ENCODE results near the gene APLF.
"Not testable (repeated sequence)": the region's sequence is repeated elsewhere in the genome, so short reads cannot be mapped to it uniquely, and the experiment has no call there.

APLF gene

DNA sequence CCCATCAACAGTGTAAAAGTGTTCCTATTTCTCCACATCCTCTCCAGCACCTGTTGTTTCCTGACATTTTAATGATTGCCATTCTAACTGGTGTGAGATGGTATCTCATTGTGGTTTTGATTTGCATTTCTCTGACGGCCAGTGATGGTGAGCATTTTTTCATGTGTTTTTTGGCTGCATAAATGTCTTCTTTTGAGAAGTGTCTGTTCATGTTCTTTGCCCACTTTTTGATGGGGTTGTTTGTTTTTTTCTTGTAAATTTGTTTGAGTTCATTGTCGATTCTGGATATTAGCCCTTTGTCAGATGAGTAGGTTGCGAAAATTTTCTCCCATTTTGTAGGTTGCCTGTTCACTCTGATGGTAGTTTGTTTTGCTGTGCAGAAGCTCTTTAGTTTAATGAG is 21.0 kb upstream of the APLF start:
- H3K9me3 ChIP-seq (ENCODE audit: control insufficient read depth, insufficient read depth, low read length); H3K27ac ChIP-seq (ENCODE audit: low read length); H3K4me3 ChIP-seq (ENCODE audit: low read length); H3K36me3 ChIP-seq (ENCODE audit: control insufficient read depth, insufficient read depth, low read length); H3K27me3 ChIP-seq (ENCODE audit: control insufficient read depth, insufficient read depth, low read length); H3K4me1 ChIP-seq (ENCODE audit: control insufficient read depth, insufficient read depth, low read length); DNase-seq (ENCODE audit: low read depth, low spot score): not testable (repeated sequence)
- WGBS (ENCODE audit: insufficient coverage, insufficient read length) = no CpG with 5 or more reads among the region's 3 CpGs

- no peak overlapping the region for H3K27ac ChIP-seq (ENCODE audit: low read length)
- no peaks in the 10 kb centered on the region for H3K4me1 ChIP-seq (ENCODE audit: control insufficient read depth, insufficient read depth, low read length)
- no peak for DNase-seq (ENCODE audit: low read depth, low spot score)
- H3K9me3 ChIP-seq (ENCODE audit: control insufficient read depth, insufficient read depth, low read length) = no peaks in the 10 kb centered on the region
- no peaks in the 10 kb centered on the region for H3K27me3 ChIP-seq (ENCODE audit: control insufficient read depth, insufficient read depth, low read length)
- H3K36me3 ChIP-seq (ENCODE audit: control insufficient read depth, insufficient read depth, low read length) = no peaks in the 10 kb centered on the region; the same call in 1 of the 2 replicates
- no CpG with 5 or more reads among the region's 16 CpGs for WGBS (ENCODE audit: insufficient coverage, insufficient read length)
- H3K4me3 ChIP-seq (ENCODE audit: low read length) = no peak overlapping the region
These were observed 20.3 kb upstream of the APLF start for GRCh38 chr2:68447118-68447517.

DNA sequence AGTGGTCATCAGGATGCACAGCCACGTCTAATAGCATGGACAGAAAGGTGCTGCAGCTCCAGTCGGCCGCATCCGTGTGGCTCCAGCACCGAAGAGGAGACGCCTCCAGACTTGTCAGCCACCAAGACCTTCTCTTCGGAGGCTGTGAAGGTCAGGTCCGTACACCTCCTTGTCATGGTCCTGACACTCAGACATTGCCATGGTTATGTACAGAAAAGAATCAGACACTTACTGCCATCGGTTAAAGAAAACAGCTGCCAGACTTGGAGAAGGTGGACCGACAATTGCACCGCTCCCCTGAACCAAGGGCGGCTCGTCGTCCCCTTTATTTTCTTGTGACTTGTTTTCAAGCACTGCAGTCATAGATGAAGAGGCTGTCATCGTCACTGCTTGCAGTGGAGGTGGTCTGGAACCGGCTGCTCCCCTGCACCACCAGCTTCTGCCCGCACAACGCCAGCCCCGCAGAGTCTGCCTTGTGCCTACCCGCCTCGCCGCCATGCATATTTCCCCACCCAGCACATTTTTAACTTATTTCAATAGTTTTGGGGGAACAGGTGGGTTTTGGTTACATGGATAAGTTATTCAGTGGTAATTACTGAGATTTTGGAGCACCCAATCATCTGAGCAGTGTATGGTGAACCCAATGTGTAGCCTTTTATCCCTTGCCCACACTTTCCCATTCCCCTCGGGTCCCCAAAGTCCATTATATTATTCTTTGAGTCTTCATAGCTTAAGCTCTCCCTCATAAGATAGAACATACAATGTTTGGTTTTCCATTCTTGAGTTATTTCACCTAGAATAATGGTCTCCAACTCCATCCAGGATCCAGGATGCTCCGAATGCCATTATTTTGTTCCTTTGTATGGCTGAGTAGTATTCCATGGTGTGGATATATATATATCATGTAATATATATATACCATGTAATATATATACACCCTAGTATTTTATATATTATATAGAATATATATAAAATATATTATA is 18.4 kb upstream of the APLF start:
- Histone ChIP-seq H3K4me3 (ENCODE audit: low read length) (no peak overlapping the region), H3K4me1 (ENCODE audit: control insufficient read depth, insufficient read depth, low read length) (no peaks in the 10 kb centered on the region), H3K9me3 (ENCODE audit: control insufficient read depth, insufficient read depth, low read length) (no peaks in the 10 kb centered on the region), H3K36me3 (ENCODE audit: control insufficient read depth, insufficient read depth, low read length) (no peaks in the 10 kb centered on the region; the same call in 1 of the 2 replicates), H3K27me3 (ENCODE audit: control insufficient read depth, insufficient read depth, low read length) (no peaks in the 10 kb centered on the region), H3K27ac (ENCODE audit: low read length) (no peak overlapping the region)
- DNase-seq (ENCODE audit: low read depth, low spot score) = no peak
- no CpG with 5 or more reads among the region's 24 CpGs for WGBS (ENCODE audit: insufficient coverage, insufficient read length)

- H3K4me3 ChIP-seq (ENCODE audit: low read length) = no peak overlapping the region
- no peaks in the 10 kb centered on the region for H3K9me3 ChIP-seq (ENCODE audit: control insufficient read depth, insufficient read depth, low read length)
- H3K27ac ChIP-seq (ENCODE audit: low read length) = no peak overlapping the region
- no peak for DNase-seq (ENCODE audit: low read depth, low spot score)
- no peaks in the 10 kb centered on the region; the same call in 1 of the 2 replicates for H3K36me3 ChIP-seq (ENCODE audit: control insufficient read depth, insufficient read depth, low read length)
- no peaks in the 10 kb centered on the region for H3K27me3 ChIP-seq (ENCODE audit: control insufficient read depth, insufficient read depth, low read length)
- H3K4me1 ChIP-seq (ENCODE audit: control insufficient read depth, insufficient read depth, low read length) = no peaks in the 10 kb centered on the region
- no CpG with 5 or more reads among the region's 5 CpGs for WGBS (ENCODE audit: insufficient coverage, insufficient read length)
These were observed 15.1 kb upstream of the APLF start for GRCh38 chr2:68452158-68452900.

DNA sequence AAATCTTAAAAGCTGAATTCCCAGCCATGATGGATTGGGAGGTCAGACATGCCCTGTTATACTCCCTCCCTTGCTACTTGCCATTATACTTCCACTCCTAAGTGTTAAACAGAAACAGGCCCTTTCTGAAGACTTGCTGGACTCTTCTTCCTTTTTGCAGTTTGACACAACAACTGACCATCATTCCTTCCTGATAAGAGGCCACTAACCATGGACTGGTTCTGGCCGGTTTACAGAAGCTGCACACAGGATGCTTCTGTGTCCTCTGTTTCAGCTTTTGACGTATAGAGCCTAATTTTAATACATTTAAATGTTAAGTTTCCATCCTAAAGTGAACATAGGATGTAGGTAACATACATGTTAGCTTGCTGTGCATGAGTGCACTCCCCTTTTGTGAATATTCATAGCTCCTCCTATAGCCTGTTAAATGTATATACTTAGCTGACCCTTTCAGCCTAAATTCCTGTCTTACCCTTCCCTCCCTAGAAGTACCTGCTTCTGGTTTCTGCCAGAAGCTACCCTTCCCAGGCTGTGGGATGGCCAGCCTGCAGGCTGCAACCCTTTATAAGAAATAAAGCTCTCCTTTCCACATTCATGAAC is 13.5 kb upstream of the APLF start:
- no peaks in the 10 kb centered on the region for H3K4me1 ChIP-seq (ENCODE audit: control insufficient read depth, insufficient read depth, low read length)
- H3K4me3 ChIP-seq (ENCODE audit: low read length) = no peak overlapping the region
- no CpG with 5 or more reads among the region's 2 CpGs for WGBS (ENCODE audit: insufficient coverage, insufficient read length)
- no peaks in the 10 kb centered on the region for H3K9me3 ChIP-seq (ENCODE audit: control insufficient read depth, insufficient read depth, low read length)
- no peak for DNase-seq (ENCODE audit: low read depth, low spot score)
- no peaks in the 10 kb centered on the region for H3K27me3 ChIP-seq (ENCODE audit: control insufficient read depth, insufficient read depth, low read length)
- no peak overlapping the region for H3K27ac ChIP-seq (ENCODE audit: low read length)
- no peaks in the 10 kb centered on the region for H3K36me3 ChIP-seq (ENCODE audit: control insufficient read depth, insufficient read depth, low read length)

- Histone ChIP-seq H3K27ac (ENCODE audit: low read length) (no peak overlapping the region), H3K4me1 (ENCODE audit: control insufficient read depth, insufficient read depth, low read length) (no peaks in the 10 kb centered on the region), H3K9me3 (ENCODE audit: control insufficient read depth, insufficient read depth, low read length) (no peaks in the 10 kb centered on the region), H3K27me3 (ENCODE audit: control insufficient read depth, insufficient read depth, low read length) (no peaks in the 10 kb centered on the region), H3K4me3 (ENCODE audit: low read length) (no peak overlapping the region), H3K36me3 (ENCODE audit: control insufficient read depth, insufficient read depth, low read length) (no peaks in the 10 kb centered on the region)
- DNase-seq (ENCODE audit: low read depth, low spot score) = no peak
- whole genome bisulfite sequencing (ENCODE audit: insufficient coverage, insufficient read length) = no CpG with 5 or more reads among the region's 3 CpGs
These were observed 12.7 kb upstream of the APLF start for GRCh38 chr2:68454719-68455118.

DNA sequence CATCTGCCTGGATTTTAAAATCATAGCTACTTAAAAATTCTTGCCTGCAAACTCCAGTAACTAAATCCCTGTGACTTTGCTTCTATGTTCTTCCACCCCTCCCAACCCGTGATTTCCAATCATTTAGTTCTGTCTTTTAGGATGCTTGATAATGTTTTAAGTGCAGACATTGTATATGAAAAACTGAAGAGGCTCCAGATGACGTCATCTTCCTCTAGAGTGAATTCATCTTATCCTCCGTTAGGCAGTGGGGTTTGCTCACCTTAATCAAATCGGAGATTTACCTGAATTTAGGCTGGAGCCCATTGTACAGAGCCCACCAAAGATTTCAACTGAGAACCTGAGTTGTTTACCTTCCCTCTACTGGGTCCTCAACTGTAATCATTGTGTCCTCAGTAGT is 11.2 kb upstream of the APLF start:
- no peaks in the 10 kb centered on the region for H3K36me3 ChIP-seq (ENCODE audit: control insufficient read depth, insufficient read depth, low read length)
- H3K27me3 ChIP-seq (ENCODE audit: control insufficient read depth, insufficient read depth, low read length) = no peaks in the 10 kb centered on the region
- no peak overlapping the region for H3K4me3 ChIP-seq (ENCODE audit: low read length)
- no peak overlapping the region for H3K27ac ChIP-seq (ENCODE audit: low read length)
- DNase-seq (ENCODE audit: low read depth, low spot score) = no peak
- WGBS (ENCODE audit: insufficient coverage, insufficient read length) = no CpG with 5 or more reads among the region's 4 CpGs
- H3K9me3 ChIP-seq (ENCODE audit: control insufficient read depth, insufficient read depth, low read length) = no peaks in the 10 kb centered on the region
- H3K4me1 ChIP-seq (ENCODE audit: control insufficient read depth, insufficient read depth, low read length) = no peaks in the 10 kb centered on the region

- Histone ChIP-seq H3K36me3 (ENCODE audit: control insufficient read depth, insufficient read depth, low read length) (no peaks in the 10 kb centered on the region), H3K9me3 (ENCODE audit: control insufficient read depth, insufficient read depth, low read length) (no peaks in the 10 kb centered on the region), H3K4me1 (ENCODE audit: control insufficient read depth, insufficient read depth, low read length) (no peaks in the 10 kb centered on the region), H3K27me3 (ENCODE audit: control insufficient read depth, insufficient read depth, low read length) (no peaks in the 10 kb centered on the region), H3K4me3 (ENCODE audit: low read length) (no peak overlapping the region), H3K27ac (ENCODE audit: low read length) (no peak overlapping the region)
- no peak for DNase-seq (ENCODE audit: low read depth, low spot score)
- no CpG with 5 or more reads among the region's 1 CpG for WGBS (ENCODE audit: insufficient coverage, insufficient read length)
These were observed 8.4 kb upstream of the APLF start for GRCh38 chr2:68458981-68459380.

DNA sequence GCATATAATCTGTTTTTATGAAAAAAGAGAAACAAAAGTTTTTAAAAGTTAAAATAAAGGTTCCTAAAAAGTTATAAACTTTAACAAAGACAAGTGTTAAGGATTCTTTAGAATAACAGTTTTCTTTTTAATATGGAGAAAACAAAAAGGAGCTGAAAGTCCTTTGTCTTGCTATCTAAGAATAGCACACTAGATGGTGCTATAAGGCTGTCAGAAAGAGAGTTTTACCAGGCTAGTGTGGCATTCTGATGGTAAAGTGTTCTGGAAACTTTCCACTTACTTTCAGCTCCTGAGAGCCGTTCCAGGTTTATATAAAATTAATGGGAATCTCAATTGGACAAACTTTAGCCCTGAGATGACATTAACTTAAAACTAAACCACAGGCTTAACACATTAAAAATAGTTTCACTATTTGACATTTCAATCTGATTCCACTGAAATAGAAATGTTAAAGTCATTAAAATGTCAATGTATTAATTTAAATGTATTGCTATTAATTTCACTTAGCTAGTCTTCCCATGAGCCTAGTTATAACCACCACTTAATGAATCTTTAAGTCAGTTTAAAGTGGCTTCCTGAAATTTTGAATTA is 4.0 kb upstream of the APLF start:
- no peaks in the 10 kb centered on the region for H3K4me1 ChIP-seq (ENCODE audit: control insufficient read depth, insufficient read depth, low read length)
- no CpG with 5 or more reads among the region's 1 CpG for WGBS (ENCODE audit: insufficient coverage, insufficient read length)
- no peak for DNase-seq (ENCODE audit: low read depth, low spot score)

GRCh38 chr2:68464651-68465050 is 2.7 kb upstream of the APLF start:
- no CpG with 5 or more reads among the region's 5 CpGs for WGBS (ENCODE audit: insufficient coverage, insufficient read length)
- Histone ChIP-seq H3K4me3 (ENCODE audit: low read length) (no peak overlapping the region), H3K36me3 (ENCODE audit: control insufficient read depth, insufficient read depth, low read length) (no peaks in the 10 kb centered on the region), H3K9me3 (ENCODE audit: control insufficient read depth, insufficient read depth, low read length) (no peaks in the 10 kb centered on the region), H3K27ac (ENCODE audit: low read length) (no peak overlapping the region), H3K4me1 (ENCODE audit: control insufficient read depth, insufficient read depth, low read length) (no peaks in the 10 kb centered on the region), H3K27me3 (ENCODE audit: control insufficient read depth, insufficient read depth, low read length) (no peaks in the 10 kb centered on the region)
- DNase-seq (ENCODE audit: low read depth, low spot score) = no peak

More for the DNA sequence above, 4.0 kb upstream of the APLF start:
- Histone ChIP-seq H3K36me3 (ENCODE audit: control insufficient read depth, insufficient read depth, low read length) (no peaks in the 10 kb centered on the region), H3K4me3 (ENCODE audit: low read length) (no peak overlapping the region), H3K9me3 (ENCODE audit: control insufficient read depth, insufficient read depth, low read length) (no peaks in the 10 kb centered on the region), H3K27ac (ENCODE audit: low read length) (no peak overlapping the region), H3K27me3 (ENCODE audit: control insufficient read depth, insufficient read depth, low read length) (no peaks in the 10 kb centered on the region)

Measured in iPS DF 6.9 (cell line).